AG10803 (cell line): ENCODE data around the gene PRDM16.

ENCODE experiments used
- DNase-seq: peaks from one replicate; pipeline ENCODE4 v3.0.0; 2010; ENCODE audit warnings: low read depth
- H3K4me3 ChIP-seq: 2 replicates; pipeline ENCODE4 v1.5.1; 2011; ENCODE audit warnings: mild to moderate bottlenecking, low read length, control low read depth
- TF ChIP-seq, protein P1 (sequence below): conservative IDR thresholded peaks from 2 replicates; pipeline ENCODE4 v1.5.1; 2011; ENCODE audit warnings: mild to moderate bottlenecking, low read length, control low read depth, inconsistent platforms

Gene PRDM16

DNA sequence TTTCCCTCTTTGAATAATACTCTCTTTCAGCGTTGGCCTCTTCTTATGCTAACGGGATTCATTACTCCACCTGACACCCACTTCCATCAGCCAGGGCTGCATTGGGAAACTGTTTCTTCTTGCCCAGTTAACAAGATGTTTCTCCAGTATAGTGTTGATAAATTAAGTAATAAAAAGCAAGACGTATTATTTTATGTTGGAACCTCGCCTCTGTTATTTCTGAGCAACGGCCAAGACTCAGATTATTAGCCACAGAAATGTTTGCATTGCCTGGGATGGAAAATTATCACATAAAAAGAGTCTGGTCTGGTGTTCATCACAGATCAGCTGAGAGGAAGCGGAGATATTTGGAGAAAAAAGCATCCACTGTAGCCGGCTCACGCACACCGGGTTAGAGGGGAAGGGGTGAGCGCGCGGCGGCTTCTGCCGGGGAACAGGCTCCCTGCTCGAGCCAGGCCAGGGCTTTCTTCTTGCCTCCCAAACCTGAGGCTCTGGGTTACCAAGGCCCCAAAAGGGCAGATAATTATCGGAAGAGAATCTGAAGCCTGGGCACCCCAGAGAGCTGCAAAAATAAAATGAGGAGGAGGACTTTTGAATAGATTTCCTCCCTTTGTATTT, 189.5 kb downstream of the PRDM16 start:
- H3K4me3 ChIP-seq = no peak overlapping the region
- TF ChIP-seq, protein P1, sequence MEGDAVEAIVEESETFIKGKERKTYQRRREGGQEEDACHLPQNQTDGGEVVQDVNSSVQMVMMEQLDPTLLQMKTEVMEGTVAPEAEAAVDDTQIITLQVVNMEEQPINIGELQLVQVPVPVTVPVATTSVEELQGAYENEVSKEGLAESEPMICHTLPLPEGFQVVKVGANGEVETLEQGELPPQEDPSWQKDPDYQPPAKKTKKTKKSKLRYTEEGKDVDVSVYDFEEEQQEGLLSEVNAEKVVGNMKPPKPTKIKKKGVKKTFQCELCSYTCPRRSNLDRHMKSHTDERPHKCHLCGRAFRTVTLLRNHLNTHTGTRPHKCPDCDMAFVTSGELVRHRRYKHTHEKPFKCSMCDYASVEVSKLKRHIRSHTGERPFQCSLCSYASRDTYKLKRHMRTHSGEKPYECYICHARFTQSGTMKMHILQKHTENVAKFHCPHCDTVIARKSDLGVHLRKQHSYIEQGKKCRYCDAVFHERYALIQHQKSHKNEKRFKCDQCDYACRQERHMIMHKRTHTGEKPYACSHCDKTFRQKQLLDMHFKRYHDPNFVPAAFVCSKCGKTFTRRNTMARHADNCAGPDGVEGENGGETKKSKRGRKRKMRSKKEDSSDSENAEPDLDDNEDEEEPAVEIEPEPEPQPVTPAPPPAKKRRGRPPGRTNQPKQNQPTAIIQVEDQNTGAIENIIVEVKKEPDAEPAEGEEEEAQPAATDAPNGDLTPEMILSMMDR = no peak
- DNase-seq = no peak

DNA sequence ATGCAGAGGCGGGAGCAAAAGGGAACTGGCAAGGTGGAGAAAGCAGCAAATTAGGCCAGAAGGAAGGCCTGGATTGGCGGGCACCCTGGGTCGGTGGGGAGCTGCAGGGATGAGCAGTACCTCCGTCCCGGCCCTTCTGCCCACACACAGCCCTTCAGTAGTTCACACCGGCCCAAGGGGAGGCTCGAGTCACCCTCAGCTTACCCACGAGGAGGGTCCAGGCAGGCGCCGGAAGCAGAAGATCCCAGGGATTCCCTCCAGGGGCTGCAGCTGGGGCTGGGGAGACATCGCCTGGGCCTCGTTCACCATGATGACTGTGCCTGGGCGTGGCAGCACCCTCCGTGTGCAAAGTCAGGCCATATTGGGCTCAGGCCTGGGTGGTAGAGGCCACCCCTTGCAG, 190.0 kb downstream of the PRDM16 start:
- no peak overlapping the region for H3K4me3 ChIP-seq
- DNase-seq = no peak
- TF ChIP-seq, protein P1 = no peak

DNA sequence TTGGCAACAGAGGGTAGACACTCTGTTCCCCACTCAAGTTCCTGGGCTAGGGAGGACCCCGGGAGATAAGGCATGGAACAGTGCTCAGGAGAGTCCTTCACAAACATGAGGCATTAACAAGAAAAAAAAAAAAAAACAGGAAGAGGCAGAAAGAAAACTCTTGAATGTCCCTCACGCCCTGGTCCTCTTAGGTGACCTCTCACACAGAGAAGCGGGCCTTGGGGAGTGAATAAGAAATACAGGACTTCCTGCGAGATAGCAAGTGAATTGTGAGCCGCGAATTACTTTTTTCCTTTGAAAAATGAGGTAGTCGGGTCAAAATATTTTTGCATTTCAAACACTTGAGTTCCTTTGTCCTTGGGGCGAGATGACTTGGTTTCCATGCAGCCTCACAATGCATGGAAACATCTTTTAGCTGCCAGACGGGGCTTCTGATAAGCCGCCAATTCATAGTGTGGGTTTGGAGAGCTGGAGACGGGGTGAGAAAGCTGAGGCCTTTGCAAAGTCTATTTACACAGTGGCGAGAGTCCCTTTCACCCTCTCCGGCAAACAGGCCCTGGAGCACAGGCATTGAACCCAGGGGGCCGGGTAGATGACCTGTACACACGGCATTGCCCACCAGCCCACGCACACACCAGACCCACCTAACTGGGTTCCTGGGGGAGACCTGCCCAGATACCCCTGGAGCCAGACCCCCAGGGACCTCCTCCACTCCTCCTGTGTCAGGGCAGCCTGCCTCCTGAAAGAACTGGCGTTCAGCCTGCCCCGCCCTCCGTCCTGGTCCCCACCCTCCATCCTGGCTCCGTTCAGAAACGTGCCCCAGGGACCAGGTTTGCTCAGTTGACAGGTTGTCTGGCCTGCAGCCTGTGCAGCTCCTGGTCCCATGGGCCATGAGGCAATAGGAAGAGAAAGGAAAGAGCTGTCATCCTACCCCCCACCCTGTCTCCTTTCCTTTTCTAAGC, 192.3 kb downstream of the PRDM16 start:
- TF ChIP-seq, protein P1 = no peak
- no peak overlapping the region for H3K4me3 ChIP-seq
- DNase-seq = no peak

DNA sequence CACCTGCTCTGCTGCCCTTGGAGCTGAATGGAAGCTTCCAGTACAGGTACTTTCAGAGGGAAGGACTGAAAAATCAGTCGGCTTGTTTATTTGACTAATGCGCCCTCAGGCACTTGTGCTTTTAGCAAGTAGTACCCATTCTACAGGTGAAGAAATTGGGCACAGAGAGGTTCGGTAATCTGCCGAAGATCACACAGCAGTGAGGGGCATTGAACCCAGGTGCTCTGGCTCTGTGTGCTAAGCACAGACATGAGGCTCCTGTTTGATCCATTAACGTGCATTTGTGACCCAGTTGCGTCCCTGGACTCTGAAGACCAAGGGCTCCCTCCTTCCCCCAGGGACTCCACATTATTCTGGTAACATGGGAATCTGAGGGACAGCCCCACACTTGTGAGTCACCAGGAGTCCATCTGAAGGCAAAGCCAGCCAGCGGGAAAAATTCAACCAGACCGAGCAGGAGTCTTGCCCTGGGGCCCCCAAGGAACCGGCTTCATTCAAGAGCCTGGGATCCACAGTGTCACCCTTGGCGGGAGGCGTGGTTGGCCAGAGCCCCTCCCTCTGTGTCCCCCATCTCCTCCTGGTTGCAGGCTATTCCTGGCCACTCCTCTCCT, 193.1 kb downstream of the PRDM16 start:
- no peak for DNase-seq
- TF ChIP-seq, protein P1 = no peak
- H3K4me3 ChIP-seq = no peak overlapping the region

DNA sequence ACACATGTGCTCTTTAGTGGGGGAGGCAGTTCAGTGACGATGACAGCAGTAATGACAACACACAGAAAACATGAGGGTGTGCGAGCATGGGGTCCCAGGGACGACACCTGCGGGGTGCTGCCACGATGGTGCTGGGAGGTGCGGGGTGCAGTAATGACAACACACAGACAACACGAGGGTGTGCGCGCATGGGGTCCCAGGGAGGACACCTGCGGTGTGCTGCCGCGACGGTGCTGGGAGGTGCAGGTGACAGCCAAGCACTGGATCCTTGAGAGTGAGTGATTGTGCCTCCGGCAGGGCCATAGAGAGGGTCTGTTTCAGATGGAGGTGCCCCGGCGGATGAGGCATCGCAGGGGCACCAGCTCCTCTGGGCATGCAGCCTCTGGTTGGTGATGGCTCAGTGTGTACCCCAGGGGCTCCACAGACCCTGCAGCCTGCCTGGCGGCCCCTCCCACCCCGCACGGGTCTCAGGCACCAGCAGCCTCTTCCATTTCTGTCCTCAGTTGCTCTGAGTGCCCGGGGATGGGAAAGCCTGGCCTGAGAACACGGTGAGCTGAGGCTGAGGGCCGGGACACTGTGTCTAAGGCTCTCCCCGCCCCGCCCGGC, 193.8 kb downstream of the PRDM16 start:
- TF ChIP-seq, protein P1 = no peak
- no peak for DNase-seq
- no peak overlapping the region for H3K4me3 ChIP-seq

DNA sequence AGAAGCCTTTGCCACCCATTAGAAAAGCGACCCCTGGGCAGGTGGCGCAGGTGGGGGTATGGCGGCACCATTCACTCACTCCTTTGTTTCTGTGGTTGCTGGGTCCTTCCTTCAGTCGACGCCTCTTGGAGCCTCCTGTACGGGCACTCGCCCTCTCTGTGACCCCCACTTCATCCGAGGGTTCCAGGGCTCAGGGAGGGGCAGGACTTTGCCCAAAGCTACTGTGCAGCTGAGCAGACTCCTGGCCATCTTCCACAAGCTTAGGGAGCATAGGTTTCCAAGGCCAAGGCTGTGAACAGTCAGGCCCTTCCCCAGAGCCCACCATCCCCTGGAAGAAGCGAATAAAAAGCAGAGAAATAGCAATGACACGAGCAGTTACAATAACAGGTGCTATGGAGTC, 194.8 kb downstream of the PRDM16 start:
- TF ChIP-seq, protein P1 = no peak
- H3K4me3 ChIP-seq = no peak overlapping the region
- DNase-seq = no peak
